Mucosa of descending colon (tissue), 3 donors: Measurements from ENCODE around the gene SPATA17. TPM values are rescaled to one million over a fixed set of nuclear protein-coding genes. Genes with fewer than 3 reads are reported as not detected.
A peak's percentile ranks its signal among the peaks of the same experiment; 100 is the strongest.
"Not testable (repeated sequence)": the region's sequence is repeated elsewhere in the genome, so short reads cannot be mapped to it uniquely, and the experiment has no call there.

ENCODE experiments used
- ATAC-seq: fragments of 200-7000 bp; cut with Tn5 transposase; one replicate; pipeline ENCODE4 v1.9.1; 2020; ENCODE audit warnings: mild to moderate bottlenecking, moderate library complexity
- DNase-seq, 3 donors: peaks; one replicate each; pipeline ENCODE4 v3.0.0-alpha.2; 2020
- H3K36me3 ChIP-seq: fragments of 200-600 bp; one replicate; pipeline ENCODE4 v1.8.0; 2021; ENCODE audit warnings: low read depth, mild to moderate bottlenecking
- H3K4me1 ChIP-seq: fragments of 200-600 bp; one replicate; pipeline ENCODE4 v1.8.0; 2021; ENCODE audit warnings: low read depth, mild to moderate bottlenecking
- H3K4me3 ChIP-seq: fragments of 200-600 bp; one replicate; pipeline ENCODE4 v1.8.0; 2021; ENCODE audit warnings: mild to moderate bottlenecking
- H3K9me3 ChIP-seq: fragments of 200-600 bp; one replicate; pipeline ENCODE4 v1.8.0; 2021; ENCODE audit warnings: mild to moderate bottlenecking
- intact Hi-C, 2 donors: fragments of 100-400 bp; cut with DNase I in 1 of 2; cut with micrococcal nuclease in 1 of 2; formaldehyde crosslinking; loops; one replicate each; pipeline versions ENCODE4 v1.11.0 to v1.11.1; 2022; cut with DNase I, micrococcal nuclease
- long read RNA-seq, 2 donors: library from polyadenylated mRNA; unstranded; transcript quantifications; one replicate each; pipeline ENCODE4 v2.0.0, GENCODE V29; 2019 to 2021
- total RNA-seq, 3 donors: library from RNA; stranded (reverse); fragmentation: NEBNext Ultra II Directional in 2 of 3; extraction: Animal tissue kit (Norgen Biotek cat#: 25700) in 2 of 3; gene quantifications; one replicate each; pipeline versions ENCODE4 v1.2.1 to v1.2.4, GENCODE V29; 2021 to 2023
- TF ChIP-seq, protein P1 (sequence below): fragments of 200-600 bp; IDR thresholded peaks from one replicate; pipeline ENCODE4 v1.8.0; 2022; ENCODE audit warnings: antibody characterized with exemption, mild to moderate bottlenecking
- donor health status: DM: no; HTN: no; CAD: no; lungs with moderate emphysema.
- donor health status: DM: no; HTN: no; CAD: no.
- donor health status: DM: no; HTN: yes; CAD: no.

Gene SPATA17, protein sequence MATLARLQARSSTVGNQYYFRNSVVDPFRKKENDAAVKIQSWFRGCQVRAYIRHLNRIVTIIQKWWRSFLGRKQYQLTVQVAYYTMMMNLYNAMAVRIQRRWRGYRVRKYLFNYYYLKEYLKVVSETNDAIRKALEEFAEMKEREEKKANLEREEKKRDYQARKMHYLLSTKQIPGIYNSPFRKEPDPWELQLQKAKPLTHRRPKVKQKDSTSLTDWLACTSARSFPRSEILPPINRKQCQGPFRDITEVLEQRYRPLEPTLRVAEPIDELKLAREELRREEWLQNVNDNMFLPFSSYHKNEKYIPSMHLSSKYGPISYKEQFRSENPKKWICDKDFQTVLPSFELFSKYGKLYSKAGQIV
- total RNA-seq, result under 1 TPM; 0.28 to 0.90 (median 0.36) TPM
- long read RNA-seq, donor 1, result 0 reads
- long read RNA-seq, donor 2, partial matches to known transcripts, result 0 of 1 reads
- long read RNA-seq, donor 2, other reads (novel, unspliced or antisense), result 1 of 1 reads

DNA sequence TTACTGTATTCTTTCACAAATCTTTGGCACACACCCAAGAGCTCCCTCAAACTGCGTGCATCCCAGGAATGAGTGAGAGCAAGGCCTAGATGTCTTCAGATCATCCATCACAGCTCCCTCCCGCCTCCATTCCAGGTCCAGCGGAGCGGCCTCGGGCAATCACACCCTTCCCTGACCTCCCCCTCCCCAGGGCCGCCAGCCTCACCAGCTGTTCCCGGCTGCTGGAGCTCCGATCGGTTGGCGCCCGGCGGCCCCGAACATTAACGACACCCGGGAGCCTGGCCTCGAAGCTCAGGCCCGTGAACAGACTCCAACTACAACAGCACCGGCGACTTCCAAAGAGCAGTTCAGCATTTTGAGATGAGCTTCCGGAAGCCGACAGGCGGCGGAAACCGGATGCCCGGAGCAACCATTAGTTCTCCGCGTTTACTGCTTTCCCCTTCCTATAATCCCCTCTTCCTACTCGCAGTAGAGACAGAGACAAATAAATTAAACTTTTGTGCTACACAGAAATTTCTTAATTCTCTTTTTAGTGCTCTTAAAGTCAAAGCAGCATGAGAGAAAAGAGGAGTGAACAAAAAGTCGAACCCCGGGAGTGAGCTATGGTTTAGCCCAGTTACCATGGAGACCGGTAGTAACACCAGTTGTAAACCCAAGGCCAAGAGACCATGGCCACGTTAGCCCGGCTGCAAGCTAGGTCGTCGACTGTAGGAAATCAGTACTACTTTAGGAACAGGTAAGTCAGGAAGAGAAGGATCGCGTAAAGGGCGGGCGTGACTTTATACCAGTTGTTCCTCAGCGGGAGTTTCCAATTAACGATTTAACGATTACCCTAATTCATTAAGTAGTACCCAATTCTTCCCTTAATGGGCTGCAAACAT lies at the start of gene SPATA17, which contains the start of gene GPATCH2:
Gene SPATA17, plus strand, starts transcription at position 634 of the 881 bp plus-strand sequence. Its CDS starts 35 bp downstream, at position 669.
Gene GPATCH2, minus strand, starts transcription at position 380 of the 881 bp plus-strand sequence. Its CDS starts 119 bp downstream, at position 261.
- peak; percentile 79 to 85 (median 84) for DNase-seq
- Histone ChIP-seq H3K36me3 (no peaks in the 10 kb centered on the region), H3K4me3 (peak within 1 kb of the TSS; percentile 49), H3K9me3 (no peaks in the 10 kb centered on the region), H3K4me1 (peaks cover 8% of the 10 kb centered on the region)
- peak; percentile 97 for ATAC-seq
- intact Hi-C loops, result no loop called here
- TF ChIP-seq, protein P1, sequence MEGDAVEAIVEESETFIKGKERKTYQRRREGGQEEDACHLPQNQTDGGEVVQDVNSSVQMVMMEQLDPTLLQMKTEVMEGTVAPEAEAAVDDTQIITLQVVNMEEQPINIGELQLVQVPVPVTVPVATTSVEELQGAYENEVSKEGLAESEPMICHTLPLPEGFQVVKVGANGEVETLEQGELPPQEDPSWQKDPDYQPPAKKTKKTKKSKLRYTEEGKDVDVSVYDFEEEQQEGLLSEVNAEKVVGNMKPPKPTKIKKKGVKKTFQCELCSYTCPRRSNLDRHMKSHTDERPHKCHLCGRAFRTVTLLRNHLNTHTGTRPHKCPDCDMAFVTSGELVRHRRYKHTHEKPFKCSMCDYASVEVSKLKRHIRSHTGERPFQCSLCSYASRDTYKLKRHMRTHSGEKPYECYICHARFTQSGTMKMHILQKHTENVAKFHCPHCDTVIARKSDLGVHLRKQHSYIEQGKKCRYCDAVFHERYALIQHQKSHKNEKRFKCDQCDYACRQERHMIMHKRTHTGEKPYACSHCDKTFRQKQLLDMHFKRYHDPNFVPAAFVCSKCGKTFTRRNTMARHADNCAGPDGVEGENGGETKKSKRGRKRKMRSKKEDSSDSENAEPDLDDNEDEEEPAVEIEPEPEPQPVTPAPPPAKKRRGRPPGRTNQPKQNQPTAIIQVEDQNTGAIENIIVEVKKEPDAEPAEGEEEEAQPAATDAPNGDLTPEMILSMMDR, result no peak

DNA sequence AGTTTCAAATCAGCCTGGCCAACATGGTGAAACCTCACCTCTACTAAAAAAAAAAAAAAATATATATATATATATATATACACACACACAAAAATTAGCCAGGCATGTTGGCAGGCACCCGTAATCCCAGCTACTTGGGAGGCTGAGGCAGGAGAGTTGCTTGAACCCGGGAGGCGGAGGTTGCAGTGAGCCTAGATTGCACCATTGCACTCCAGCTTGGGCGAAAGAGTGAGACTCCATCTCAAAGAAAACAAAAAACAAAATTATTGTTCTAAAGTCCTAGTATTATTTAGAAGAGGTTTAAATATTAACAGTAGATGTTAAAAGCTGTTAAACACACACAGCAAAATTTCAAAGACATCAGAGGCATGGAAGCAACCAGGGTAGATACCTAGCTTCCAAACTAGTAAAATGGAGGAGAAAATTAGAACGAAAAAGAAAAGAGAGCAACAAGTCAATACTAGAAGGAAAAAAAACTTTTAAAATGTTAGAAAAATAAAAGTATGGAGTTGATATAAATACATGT lies 46.8 kb upstream of the SPATA17 start:
- H3K4me1 ChIP-seq, DNase-seq, intact Hi-C loops, H3K36me3 ChIP-seq, ATAC-seq, H3K4me3 ChIP-seq, H3K9me3 ChIP-seq: not testable (repeated sequence)

DNA sequence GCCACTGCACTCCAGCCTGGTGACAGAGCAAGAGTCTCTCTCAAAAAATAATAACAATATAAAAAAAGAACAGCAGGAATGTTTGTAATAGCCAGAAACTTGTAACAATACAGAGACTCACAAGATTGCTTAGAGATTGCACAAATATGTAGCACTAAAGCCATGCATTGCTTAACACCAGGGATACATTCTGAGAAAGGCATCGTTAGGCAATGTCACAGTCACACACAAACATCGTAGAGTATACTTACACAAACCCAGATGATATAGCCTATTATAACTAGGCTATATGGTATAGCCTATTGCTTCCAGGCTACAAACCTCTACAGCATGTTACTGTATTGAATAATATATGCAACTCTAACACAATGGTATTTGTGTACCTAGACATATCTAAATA lies 45.6 kb upstream of the SPATA17 start:
- DNase-seq (no peak), ATAC-seq (no peak)
- H3K4me3 ChIP-seq, result no peak overlapping the region
- H3K4me1 ChIP-seq, result no peaks in the 10 kb centered on the region
- H3K36me3 ChIP-seq, result no peaks in the 10 kb centered on the region
- H3K9me3 ChIP-seq, result no peaks in the 10 kb centered on the region
- intact Hi-C loops, result no loop called here
- TF ChIP-seq, protein P1, result no peak

DNA sequence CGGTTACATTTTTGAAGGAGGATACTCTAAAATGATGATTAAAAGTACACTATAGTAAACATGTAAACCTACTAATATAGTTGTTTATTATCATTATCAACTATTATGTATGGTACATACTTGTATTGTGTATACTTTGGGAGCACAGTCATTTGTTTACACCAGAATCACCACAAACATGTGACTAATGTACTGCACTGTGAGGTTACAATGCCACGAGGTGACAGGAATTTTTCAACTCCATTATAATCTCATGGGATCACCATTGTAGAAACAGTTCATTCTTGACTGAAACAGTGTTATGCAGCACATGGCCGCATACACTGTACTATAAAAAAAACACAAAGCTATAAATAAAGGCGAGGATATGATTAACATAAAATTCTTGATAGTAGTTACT lies 44.6 kb upstream of the SPATA17 start:
- H3K9me3 ChIP-seq, result no peaks in the 10 kb centered on the region
- TF ChIP-seq, protein P1, result no peak
- intact Hi-C loops, result no loop called here
- no peaks in the 10 kb centered on the region for H3K4me1 ChIP-seq
- no peak overlapping the region for H3K4me3 ChIP-seq
- DNase-seq, result no peak
- no peaks in the 10 kb centered on the region for H3K36me3 ChIP-seq
- ATAC-seq, result no peak

DNA sequence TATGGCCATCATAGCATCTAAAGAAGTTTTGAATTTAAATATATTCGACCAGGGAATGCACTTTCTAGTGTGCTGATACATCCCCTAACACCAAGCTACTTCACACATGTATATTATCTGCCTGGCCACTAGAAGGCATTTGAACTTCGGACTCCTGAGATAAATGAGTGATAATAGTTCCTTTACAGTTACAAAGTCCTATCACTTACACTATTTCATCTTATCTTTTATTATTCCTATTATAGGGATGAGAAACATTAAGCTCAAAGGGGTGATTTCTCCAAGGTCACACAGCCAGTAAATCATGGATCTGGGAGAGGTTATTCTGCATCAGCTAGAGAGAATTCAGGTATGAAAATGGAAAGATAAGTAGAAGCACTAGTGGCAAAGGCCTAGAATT lies 40.5 kb upstream of the SPATA17 start:
- TF ChIP-seq, protein P1, result no peak
- Histone ChIP-seq H3K36me3 (no peaks in the 10 kb centered on the region), H3K4me3 (no peak overlapping the region), H3K9me3 (no peaks in the 10 kb centered on the region), H3K4me1 (no peaks in the 10 kb centered on the region)
- ATAC-seq, result peak; percentile 49
- intact Hi-C loops, result no loop called here
- DNase-seq, result no peak
